Panc1 (cell line): ENCODE measurements around the gene FOXK2. TPM values are rescaled to one million over a fixed set of nuclear protein-coding genes. Genes with fewer than 3 reads are reported as not detected.
A peak's percentile ranks its signal among the peaks of the same experiment; 100 is the strongest.

Experiments
- ATAC-seq: fragments of 200-7000 bp; cut with Tn5 transposase; 2 replicates; pipeline ENCODE4 v1.9.1; 2020; ENCODE audit warnings: mild to moderate bottlenecking, moderate library complexity
- Bru-seq: library from RNA; stranded (reverse); fragments of 400-500 nt; gene quantifications from one replicate; lab custom pipeline; 2021; lab: Mats Ljungman, UMichigan
- BruChase-seq, 2 experiments: library from RNA; stranded (reverse); fragments of 400-500 nt; gene quantifications; one replicate each; lab custom pipeline; 2021; lab: Mats Ljungman, UMichigan
- BruUV-seq: library from RNA; stranded (reverse); fragments of 400-500 nt; replicated peaks from 2 replicates; lab custom pipeline; 2021; lab: Mats Ljungman, UMichigan
- CTCF ChIA-PET: fragments of 300-600 bp; sonication (Branson Sonifier 250); formaldehyde crosslinking; loops from one replicate; lab custom pipeline; 2022; ENCODE audit warnings: antibody characterized with exemption; lab: Charles Lee
- POLR2A ChIA-PET: fragments of 300-600 bp; sonication (Branson Sonifier 250); formaldehyde crosslinking; loops from one replicate; lab custom pipeline; 2022; ENCODE audit warnings: antibody characterized with exemption; lab: Charles Lee
- DNase-seq: peaks from one replicate; pipeline ENCODE4 v3.0.0-alpha.2; 2010; ENCODE audit warnings: low read depth, low spot score
- H3K27ac ChIP-seq: 2 replicates; pipeline ENCODE4 v1.5.1; 2011; ENCODE audit warnings: mild to moderate bottlenecking, low read length, inconsistent platforms
- H3K27me3 ChIP-seq: fragments of 200-500 bp; sonication (Bioruptor generic); 2 replicates; pipeline ENCODE4 v1.6.0; 2014; ENCODE audit warnings: low read length, inconsistent platforms; ENCODE audit not compliant: control insufficient read depth, insufficient read depth
- H3K36me3 ChIP-seq: fragments of 200-500 bp; sonication (Bioruptor generic); 2 replicates; pipeline ENCODE4 v1.5.1; 2014; ENCODE audit warnings: inconsistent platforms, mild to moderate bottlenecking, low read length, moderate library complexity; ENCODE audit not compliant: control insufficient read depth, insufficient read depth
- H3K4me1 ChIP-seq: 2 replicates; pipeline ENCODE4 v1.5.1; 2011; ENCODE audit warnings: inconsistent platforms, mild to moderate bottlenecking, low read length, moderate library complexity; ENCODE audit not compliant: control insufficient read depth, insufficient read depth
- H3K4me3 ChIP-seq, 2 experiments: 2 replicates each; pipeline ENCODE4 v1.5.1; 2011 to 2012; ENCODE audit warnings: low read depth in 2 of 2, low read length in 2 of 2, mild to moderate bottlenecking in 2 of 2, inconsistent platforms in 1 of 2, moderate library complexity in 1 of 2
- H3K9me3 ChIP-seq: fragments of 200-500 bp; sonication (Bioruptor generic); 2 replicates; pipeline ENCODE4 v1.5.1; 2014; ENCODE audit warnings: low read depth, mild to moderate bottlenecking, inconsistent platforms, low read length, moderate library complexity; ENCODE audit not compliant: control insufficient read depth, insufficient read depth
- POLR2AphosphoS5 ChIP-seq: IDR thresholded peaks from 2 replicates; pipeline ENCODE4 v1.6.1; 2012; ENCODE audit warnings: mild to moderate bottlenecking, low read depth, low read length, moderate library complexity
- SIN3A ChIP-seq: IDR thresholded peaks from 2 replicates; pipeline ENCODE4 v1.6.1; 2012; ENCODE audit warnings: low read depth, mild to moderate bottlenecking, low read length, moderate library complexity, borderline replicate concordance; ENCODE audit not compliant: insufficient read depth
- TCF7L2 ChIP-seq: IDR thresholded peaks from 2 replicates; pipeline ENCODE4 v1.6.1; 2011; ENCODE audit warnings: mild to moderate bottlenecking, low read depth, low read length, inconsistent platforms
- in situ Hi-C: cut with HindIII; loops from 2 replicates; pipeline ENCODE4 v1.10.0; 2016; ENCODE audit warnings: low sequenced_read_pairs, low pct_unique_long_range_greater_than_20kb
- intact Hi-C: fragments of 100-400 bp; cut with micrococcal nuclease; formaldehyde crosslinking; loops from one replicate; pipeline ENCODE4 v1.10.0; 2022; ENCODE audit not compliant: unreplicated experiment
- long read RNA-seq: library from polyadenylated mRNA; unstranded; transcript quantifications from one replicate; pipeline ENCODE4 v2.0.0, GENCODE V29; 2021; ENCODE audit not compliant: unreplicated experiment
- polyA plus RNA-seq: library from polyadenylated mRNA; unstranded; fragments of >200 nt; gene quantifications from one replicate; pipeline ENCODE4 v1.2.1, GENCODE V29; 2012; ENCODE audit warnings: missing spikeins; ENCODE audit not compliant: insufficient read length
- total RNA-seq: library from RNA; stranded (reverse); gene quantifications from one replicate; pipeline ENCODE4 v1.2.1, GENCODE V29; 2021; ENCODE audit not compliant: unreplicated experiment
- TF ChIP-seq, protein P1 (sequence below), 2 experiments: IDR thresholded peaks; 2 replicates each; pipeline ENCODE4 v1.6.1; 2011 to 2012; ENCODE audit warnings: low read depth in 2 of 2, control low read depth in 1 of 2, low read length in 1 of 2, mild to moderate bottlenecking in 1 of 2, moderate library complexity in 1 of 2; ENCODE audit not compliant: insufficient read depth in 1 of 2
- TF ChIP-seq, protein P2 (sequence below): fragments of 450-650 bp; IDR thresholded peaks from 2 replicates; pipeline ENCODE4 v1.5.1; 2017; ENCODE audit warnings: mild to moderate bottlenecking

The FOXK2 gene
- 143 TPM for total RNA-seq
- polyA plus RNA-seq: 103 TPM
- percentile 89 among the genes with signal in this experiment for Bru-seq, nascent RNA
- BruChase-seq, experiment 1, labeled RNA remaining after a 2-hour chase: percentile 90 among the genes with signal in this experiment
- BruChase-seq, experiment 2, labeled RNA remaining after a 6-hour chase: percentile 94 among the genes with signal in this experiment
- long read RNA-seq, full-length matches to known transcripts: 100 of 241 reads
- long read RNA-seq, partial matches to known transcripts: 91 of 241 reads
- long read RNA-seq, other reads (novel, unspliced or antisense): 50 of 241 reads

GRCh38 chr17:82518826-82519810, at the start of gene FOXK2:
TSS of gene FOXK2 (plus strand) at chr17:82519732. CDS start at chr17:82519889, 157 bp downstream.
- DNase-seq (no peak), ATAC-seq (peak; percentile 99)
- BruUV-seq: no TSS peak
- TF ChIP-seq, protein P1, sequence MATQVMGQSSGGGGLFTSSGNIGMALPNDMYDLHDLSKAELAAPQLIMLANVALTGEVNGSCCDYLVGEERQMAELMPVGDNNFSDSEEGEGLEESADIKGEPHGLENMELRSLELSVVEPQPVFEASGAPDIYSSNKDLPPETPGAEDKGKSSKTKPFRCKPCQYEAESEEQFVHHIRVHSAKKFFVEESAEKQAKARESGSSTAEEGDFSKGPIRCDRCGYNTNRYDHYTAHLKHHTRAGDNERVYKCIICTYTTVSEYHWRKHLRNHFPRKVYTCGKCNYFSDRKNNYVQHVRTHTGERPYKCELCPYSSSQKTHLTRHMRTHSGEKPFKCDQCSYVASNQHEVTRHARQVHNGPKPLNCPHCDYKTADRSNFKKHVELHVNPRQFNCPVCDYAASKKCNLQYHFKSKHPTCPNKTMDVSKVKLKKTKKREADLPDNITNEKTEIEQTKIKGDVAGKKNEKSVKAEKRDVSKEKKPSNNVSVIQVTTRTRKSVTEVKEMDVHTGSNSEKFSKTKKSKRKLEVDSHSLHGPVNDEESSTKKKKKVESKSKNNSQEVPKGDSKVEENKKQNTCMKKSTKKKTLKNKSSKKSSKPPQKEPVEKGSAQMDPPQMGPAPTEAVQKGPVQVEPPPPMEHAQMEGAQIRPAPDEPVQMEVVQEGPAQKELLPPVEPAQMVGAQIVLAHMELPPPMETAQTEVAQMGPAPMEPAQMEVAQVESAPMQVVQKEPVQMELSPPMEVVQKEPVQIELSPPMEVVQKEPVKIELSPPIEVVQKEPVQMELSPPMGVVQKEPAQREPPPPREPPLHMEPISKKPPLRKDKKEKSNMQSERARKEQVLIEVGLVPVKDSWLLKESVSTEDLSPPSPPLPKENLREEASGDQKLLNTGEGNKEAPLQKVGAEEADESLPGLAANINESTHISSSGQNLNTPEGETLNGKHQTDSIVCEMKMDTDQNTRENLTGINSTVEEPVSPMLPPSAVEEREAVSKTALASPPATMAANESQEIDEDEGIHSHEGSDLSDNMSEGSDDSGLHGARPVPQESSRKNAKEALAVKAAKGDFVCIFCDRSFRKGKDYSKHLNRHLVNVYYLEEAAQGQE (IDR thresholded peaks at IDR 0.05; ENCODE audit: insufficient read depth in 1 of 2, low read depth in 2 of 2, low read length in 1 of 2): no peak
- peak; percentile 73 for TF ChIP-seq POLR2AphosphoS5
- peak; percentile 90; the same call in 1 of the 2 replicates for TF ChIP-seq SIN3A
- TF ChIP-seq TCF7L2: 0 out of 2 replicates have a peak, but pooled peaks have one; percentile 41
- peaks cover 6% of the 10 kb centered on the region; the same call in 1 of the 2 replicates for H3K4me1 ChIP-seq
- CTCF ChIA-PET: no interaction called here
- POLR2A ChIA-PET: interaction anchor here (0.6 to 0.9 kb wide), 3 partner anchors 18 to 26 kb away, joined by 3 to 5 read pairs (median 4); no protein-coding TSS in a partner anchor
- intact Hi-C loops: no loop called here
- peak within 1 kb of the TSS; percentile 68 to 87 for H3K4me3 ChIP-seq
- no peaks in the 10 kb centered on the region for H3K27me3 ChIP-seq
- H3K27ac ChIP-seq: peak within 1 kb of the TSS; percentile 89
- in situ Hi-C loops: no loop called here
- H3K36me3 ChIP-seq: peaks cover 3% of the 10 kb centered on the region; the same call in 1 of the 2 replicates
- H3K9me3 ChIP-seq: no peaks in the 10 kb centered on the region

GRCh38 chr17:82470065-82470464, 49.5 kb upstream of the FOXK2 start:
- ATAC-seq (no peak), DNase-seq (no peak)
- in situ Hi-C loops (no loop called here), intact Hi-C loops (no loop called here)
- no TSS peak for BruUV-seq
- peaks cover 6% of the 10 kb centered on the region for H3K36me3 ChIP-seq
- no peak overlapping the region for H3K4me3 ChIP-seq
- TF ChIP-seq TCF7L2 (no peak), POLR2AphosphoS5 (no peak), SIN3A (no peak)
- TF ChIP-seq, protein P2, sequence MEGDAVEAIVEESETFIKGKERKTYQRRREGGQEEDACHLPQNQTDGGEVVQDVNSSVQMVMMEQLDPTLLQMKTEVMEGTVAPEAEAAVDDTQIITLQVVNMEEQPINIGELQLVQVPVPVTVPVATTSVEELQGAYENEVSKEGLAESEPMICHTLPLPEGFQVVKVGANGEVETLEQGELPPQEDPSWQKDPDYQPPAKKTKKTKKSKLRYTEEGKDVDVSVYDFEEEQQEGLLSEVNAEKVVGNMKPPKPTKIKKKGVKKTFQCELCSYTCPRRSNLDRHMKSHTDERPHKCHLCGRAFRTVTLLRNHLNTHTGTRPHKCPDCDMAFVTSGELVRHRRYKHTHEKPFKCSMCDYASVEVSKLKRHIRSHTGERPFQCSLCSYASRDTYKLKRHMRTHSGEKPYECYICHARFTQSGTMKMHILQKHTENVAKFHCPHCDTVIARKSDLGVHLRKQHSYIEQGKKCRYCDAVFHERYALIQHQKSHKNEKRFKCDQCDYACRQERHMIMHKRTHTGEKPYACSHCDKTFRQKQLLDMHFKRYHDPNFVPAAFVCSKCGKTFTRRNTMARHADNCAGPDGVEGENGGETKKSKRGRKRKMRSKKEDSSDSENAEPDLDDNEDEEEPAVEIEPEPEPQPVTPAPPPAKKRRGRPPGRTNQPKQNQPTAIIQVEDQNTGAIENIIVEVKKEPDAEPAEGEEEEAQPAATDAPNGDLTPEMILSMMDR: no peak
- TF ChIP-seq, protein P1 (IDR thresholded peaks at IDR 0.05; ENCODE audit: insufficient read depth in 1 of 2, low read depth in 2 of 2, low read length in 1 of 2): no peak
- ChIA-PET POLR2A (interaction anchor here (0.6 kb wide), 1 partner anchor 13 kb away, joined by 7 read pairs; no protein-coding TSS in a partner anchor), CTCF (no interaction called here)
- no peaks in the 10 kb centered on the region for H3K27me3 ChIP-seq
- no peaks in the 10 kb centered on the region for H3K4me1 ChIP-seq
- no peaks in the 10 kb centered on the region for H3K9me3 ChIP-seq
- H3K27ac ChIP-seq: no peak overlapping the region
